Pancreas (tissue), 10 donors: ENCODE results near the gene HS3ST6. TPM values are rescaled to one million over a fixed set of nuclear protein-coding genes. Genes with fewer than 3 reads are reported as not detected.
A peak's percentile ranks its signal among the peaks of the same experiment; 100 is the strongest.

ENCODE experiments used
- ATAC-seq, 4 donors: fragments of 200-7000 bp; cut with Tn5 transposase; one replicate each; pipeline versions ENCODE4 v1.8.0 to v1.9.1; 2020; ENCODE audit warnings: mild to moderate bottlenecking in 4 of 4, moderate library complexity in 4 of 4
- DNase-seq, 6 donors: peaks; one replicate each; pipeline ENCODE4 v3.0.0-alpha.2; 2020
- FAIRE-seq: peaks from 2 replicates; lab custom pipeline; 2012; peaks lifted over from hg19 to GRCh38; lab: Jason Lieb, UNC
- H3K27ac ChIP-seq, 4 donors: fragments of 200-600 bp; sonication (generic); 1 replicate in 3 of 4; 2 replicates in 1 of 4; pipeline versions ENCODE4 v1.5.0 to v1.8.0; 2020
- H3K27me3 ChIP-seq, 4 donors: fragments of 200-600 bp; one replicate each; pipeline ENCODE4 v1.8.0; 2021
- H3K36me3 ChIP-seq, 3 donors: fragments of 200-600 bp; sonication (generic) in 1 of 3; one replicate each; pipeline versions ENCODE4 v1.5.0 to v1.8.0; 2020 to 2021
- H3K4me1 ChIP-seq, 3 donors: fragments of 200-600 bp; one replicate each; pipeline ENCODE4 v1.8.0; 2021
- H3K4me3 ChIP-seq, 4 donors: fragments of 200-600 bp; sonication (generic) in 2 of 4; one replicate each; pipeline versions ENCODE4 v1.5.0 to v1.8.0; 2020 to 2021
- H3K9me3 ChIP-seq, 4 donors: fragments of 200-600 bp; one replicate each; pipeline ENCODE4 v1.8.0; 2021
- CTCF ChIP-seq, 4 donors: fragments of 200-600 bp; sonication (generic) in 3 of 4; IDR thresholded peaks; one replicate each; pipeline versions ENCODE4 v1.5.0 to v1.8.0; 2021; ENCODE audit warnings: antibody characterized with exemption in 4 of 4
- whole genome bisulfite sequencing, 2 donors: extraction: QIAGEN DNeasy Blood & Tissue Kit; methylation state at CpG; one replicate each; pipeline ENCODE4 v1.1.7; 2013; 5-methylcytosine and 5-hydroxymethylcytosine counted together
- intact Hi-C, 3 donors: fragments of 100-400 bp; cut with DNase I; formaldehyde crosslinking; loops; one replicate each; pipeline versions ENCODE4 v1.11.1 to v1.14.2; 2022
- polyA plus RNA-seq, 2 donors: library from polyadenylated mRNA; stranded (reverse); fragments of 200-250 nt; gene quantifications; one replicate each; pipeline ENCODE4 v1.2.3, GENCODE V29; 2013
- total RNA-seq, 6 donors: library from RNA; stranded (reverse); fragmentation: NEBNext Ultra II Directional in 4 of 6; extraction: Animal tissue kit (Norgen Biotek cat#: 25700) in 4 of 6; gene quantifications; one replicate each; pipeline versions ENCODE4 v1.2.1 to v1.2.4, GENCODE V29; 2021 to 2023
- donor health status: healthy with polysubstance abuse.
- donor health status: DM: no; HTN: no; CAD: no; lungs with moderate emphysema.
- donor health status: DM: no; HTN: no; CAD: no.
- donor health status: control.
- donor health status: control.
- donor health status: Bipolar disorder and iron deficiency.
- donor health status: DM: yes; HTN: yes; CAD: no.
- donor health status: DM: no; HTN: no; CAD: no.
- donor health status: DM: no; HTN: no; CAD: no.
- donor health status: DM: yes; HTN: yes; CAD: no.

Gene HS3ST6
- total and polyA plus RNA-seq, 8 donors: 0.11 TPM; not detected in 7

GRCh38 chr16:1945559-1946391 lies 27.6 kb upstream of the HS3ST6 start:
- FAIRE-seq (no peak), DNase-seq (peak in 1 of 6 donors; percentile 17), ATAC-seq (no peak)
- intact Hi-C loops: no loop called here
- Histone ChIP-seq H3K27me3 (no peaks in the 10 kb centered on the region), H3K36me3 (no peaks in the 10 kb centered on the region), H3K27ac (no peak overlapping the region), H3K4me3 (no peak overlapping the region), H3K4me1 (no peaks in the 10 kb centered on the region), H3K9me3 (no peaks in the 10 kb centered on the region)
- 79 to 85% methylated on average over 19 of the region's 19 CpGs for WGBS, 2 donors
- no peak for TF ChIP-seq CTCF (IDR thresholded peaks at IDR 0.05)

- intact Hi-C loops: no loop called here
- H3K9me3 ChIP-seq: no peaks in the 10 kb centered on the region
- ATAC-seq: no peak
- no peak for FAIRE-seq
- H3K4me3 ChIP-seq: no peak overlapping the region
- peak in 2 of 6 donors; percentile 28 to 50 for DNase-seq
- TF ChIP-seq CTCF (IDR thresholded peaks at IDR 0.05): no peak
- 92 to 93% methylated on average over 21 of the region's 21 CpGs for WGBS, 2 donors
- peaks cover 0 to 8% (median 5%) of the 10 kb centered on the region in 3 donors for H3K4me1 ChIP-seq
- no peak overlapping the region for H3K27ac ChIP-seq
- H3K27me3 ChIP-seq: no peaks in the 10 kb centered on the region
- no peaks in the 10 kb centered on the region for H3K36me3 ChIP-seq
Observed at GRCh38 chr16:1944612-1945199, 26.5 kb upstream of the HS3ST6 start.

- intact Hi-C loops: no loop called here
- Histone ChIP-seq H3K27me3 (no peaks in the 10 kb centered on the region), H3K36me3 (peaks cover 0 to 14% (median 7%) of the 10 kb centered on the region in 3 donors), H3K4me3 (peak within 1 kb of the TSS; percentile 59 to 79 (median 70)), H3K27ac (peak within 1 kb of the TSS; percentile 76 to 90 (median 86)), H3K9me3 (no peaks in the 10 kb centered on the region), H3K4me1 (peaks cover 0 to 24% (median 18%) of the 10 kb centered on the region in 3 donors)
- 1% methylated on average over 73 to 77 of the region's 77 CpGs for WGBS, 2 donors
- ATAC-seq: peak; percentile 75 to 86 (median 77)
- peak; percentile 89 for FAIRE-seq
- TF ChIP-seq CTCF (IDR thresholded peaks at IDR 0.05): no peak
- peak; percentile 99 to 100 (median 100) for DNase-seq
Observed at GRCh38 chr16:1942810-1943726, 24.9 kb upstream of the HS3ST6 start, which contains the start of gene MSRB1. Gene MSRB1, minus strand, starts transcription at chr16:1943199. Its CDS starts 43 bp downstream, at chr16:1943156.

- intact Hi-C loops: no loop called here
- H3K27me3 ChIP-seq: no peaks in the 10 kb centered on the region
- FAIRE-seq (no peak), DNase-seq (peak in 5 of 6 donors; percentile 66 to 84 (median 72)), ATAC-seq (peak; percentile 8 to 33 (median 22))
- H3K9me3 ChIP-seq: no peaks in the 10 kb centered on the region
- TF ChIP-seq CTCF (IDR thresholded peaks at IDR 0.05): no peak
- peak overlapping the region; percentile 59 to 79 (median 70) for H3K4me3 ChIP-seq
- peaks cover 0 to 22% (median 7%) of the 10 kb centered on the region in 3 donors for H3K36me3 ChIP-seq
- peak overlapping the region; percentile 76 to 90 (median 86) for H3K27ac ChIP-seq
- H3K4me1 ChIP-seq: peaks cover 0 to 25% (median 18%) of the 10 kb centered on the region in 3 donors
- WGBS, 2 donors: 12% methylated on average over 17 of the region's 17 CpGs
Observed at GRCh38 chr16:1942047-1942809, 24.0 kb upstream of the HS3ST6 start.
